NCI-H82 (cell line): Measurements from ENCODE around the gene BRD4.
A peak's percentile ranks its signal among the peaks of the same experiment; 100 is the strongest.

ENCODE experiments used
- DNase-seq: peaks from one replicate; lab custom pipeline; 2025; lab: John Stamatoyannopoulos, UW

BRD4 gene

DNA sequence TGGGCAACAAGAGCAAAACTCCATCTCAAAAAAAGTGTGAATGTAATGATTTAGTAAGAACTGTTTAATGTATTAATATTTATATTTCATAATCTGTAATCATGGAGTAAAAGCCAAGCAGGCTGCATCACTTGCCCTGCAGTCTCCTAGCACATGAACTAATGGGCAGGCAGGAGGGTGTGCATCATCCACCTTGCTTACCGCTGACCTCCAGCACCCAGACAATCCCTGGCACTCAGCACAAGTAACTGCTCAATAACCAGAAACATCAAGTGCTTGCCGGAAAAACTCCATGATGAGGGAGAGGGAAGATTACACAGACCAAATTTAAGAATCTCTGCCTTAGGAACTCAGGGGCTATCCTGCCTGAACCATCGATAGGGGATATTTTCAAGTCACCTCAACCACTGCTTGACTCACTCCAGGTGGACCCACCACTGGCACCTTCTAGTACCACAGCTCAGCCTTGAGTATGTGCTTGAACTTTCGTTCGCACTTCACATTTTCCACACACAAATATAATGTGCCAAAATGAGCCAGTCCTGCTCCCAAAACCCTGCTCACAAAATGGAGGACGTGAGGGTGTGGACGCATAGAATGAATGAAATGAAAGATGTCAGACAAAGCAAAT, 18.6 kb downstream of the BRD4 start:
- no peak for DNase-seq

GRCh38 chr19:15307169-15307568, 25.2 kb downstream of the BRD4 start:
- no peak for DNase-seq

DNA sequence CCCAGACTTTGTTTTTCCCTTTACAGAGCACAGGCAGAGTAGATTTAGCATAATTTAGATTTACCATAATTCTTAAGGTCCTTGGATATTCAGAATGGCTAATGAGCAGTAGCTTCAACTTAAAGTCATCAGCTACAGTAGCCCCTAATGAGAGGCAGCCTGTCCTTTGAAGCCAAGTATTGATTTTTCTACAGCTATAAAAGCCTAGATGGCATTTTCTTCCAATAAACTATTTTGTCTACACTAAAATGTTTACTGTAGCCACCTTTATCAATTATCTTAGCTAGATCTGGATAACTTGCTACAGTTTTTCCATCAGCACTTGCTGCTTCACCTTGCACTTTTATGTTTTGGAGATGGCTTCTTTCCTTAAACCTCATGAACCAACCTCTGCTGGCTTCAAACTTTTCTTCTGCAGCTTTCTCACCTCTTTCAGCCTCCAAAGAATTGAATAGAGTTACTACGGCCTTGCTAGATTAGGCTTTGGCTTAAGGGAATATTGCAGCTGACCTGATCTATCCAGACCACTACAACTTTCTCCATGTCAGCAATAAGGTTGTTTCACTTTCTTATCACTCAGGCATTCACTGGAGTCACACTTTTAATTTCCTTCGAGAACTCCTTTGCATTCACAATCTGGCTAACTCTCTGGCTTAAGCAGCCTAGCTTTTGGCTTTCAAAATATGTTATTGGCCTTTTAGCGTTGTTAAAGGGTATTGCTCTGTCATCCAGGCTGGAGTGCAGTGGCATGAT, 26.6 kb downstream of the BRD4 start:
- no peak for DNase-seq

DNA sequence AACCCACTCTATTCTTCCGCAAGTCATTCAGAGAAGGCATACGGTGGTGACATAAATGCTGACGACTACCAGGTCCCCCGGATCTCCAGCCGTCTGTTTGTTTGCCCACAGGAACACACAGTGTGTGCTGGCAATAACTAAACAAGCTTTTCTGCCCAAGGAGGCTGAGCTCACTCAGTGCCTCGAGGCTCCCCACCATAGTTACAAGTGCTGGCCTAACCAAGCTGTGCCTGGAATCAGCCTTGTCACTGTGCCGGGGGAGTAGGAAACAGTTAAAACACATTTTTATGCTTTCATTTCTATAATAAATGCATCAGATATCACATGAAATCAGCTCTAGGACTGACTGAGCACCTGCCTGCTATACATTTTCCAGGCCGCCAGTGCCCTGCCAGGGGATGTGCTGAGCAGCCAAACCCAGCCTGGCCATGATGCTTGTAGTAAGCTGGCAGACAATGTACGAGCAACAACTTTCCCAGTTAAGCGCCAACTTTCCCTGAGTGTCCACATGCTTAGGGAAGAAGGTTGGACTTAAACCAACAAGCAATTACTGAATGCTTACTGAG, 28.1 kb downstream of the BRD4 start:
- no peak for DNase-seq

- no peak for DNase-seq
These were observed 29.1 kb downstream of the BRD4 start for GRCh38 chr19:15303105-15303780.

DNA sequence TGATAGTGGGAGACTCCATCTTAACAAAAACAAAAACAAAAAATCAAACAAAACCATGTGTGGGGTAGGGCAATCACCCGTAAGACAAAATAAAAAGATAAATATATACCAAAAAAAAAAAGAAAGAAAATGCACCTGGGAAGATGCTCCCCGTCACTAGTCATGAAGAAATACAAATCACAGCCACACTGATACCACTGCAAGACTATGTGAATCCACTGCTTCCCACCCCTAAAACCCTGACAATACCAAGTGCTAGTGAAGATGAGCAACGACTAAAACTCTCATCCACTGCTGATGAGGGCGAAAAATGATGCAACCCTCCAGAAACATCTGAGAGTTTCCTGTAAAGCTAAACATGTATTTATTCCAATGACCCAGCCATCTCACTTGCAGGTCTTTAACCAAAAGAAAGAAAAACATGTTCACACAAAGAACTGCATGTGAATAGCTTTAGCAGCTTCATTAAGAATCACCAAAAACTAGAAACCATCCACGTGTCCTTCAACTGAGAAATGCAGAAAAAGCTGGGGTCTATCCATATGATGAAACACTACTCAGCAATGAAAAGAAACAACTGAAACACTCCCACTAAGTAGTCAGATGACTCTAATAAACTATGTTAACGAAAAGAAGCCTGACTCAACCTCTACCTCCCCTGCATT, 31.7 kb downstream of the BRD4 start:
- no peak for DNase-seq

DNA sequence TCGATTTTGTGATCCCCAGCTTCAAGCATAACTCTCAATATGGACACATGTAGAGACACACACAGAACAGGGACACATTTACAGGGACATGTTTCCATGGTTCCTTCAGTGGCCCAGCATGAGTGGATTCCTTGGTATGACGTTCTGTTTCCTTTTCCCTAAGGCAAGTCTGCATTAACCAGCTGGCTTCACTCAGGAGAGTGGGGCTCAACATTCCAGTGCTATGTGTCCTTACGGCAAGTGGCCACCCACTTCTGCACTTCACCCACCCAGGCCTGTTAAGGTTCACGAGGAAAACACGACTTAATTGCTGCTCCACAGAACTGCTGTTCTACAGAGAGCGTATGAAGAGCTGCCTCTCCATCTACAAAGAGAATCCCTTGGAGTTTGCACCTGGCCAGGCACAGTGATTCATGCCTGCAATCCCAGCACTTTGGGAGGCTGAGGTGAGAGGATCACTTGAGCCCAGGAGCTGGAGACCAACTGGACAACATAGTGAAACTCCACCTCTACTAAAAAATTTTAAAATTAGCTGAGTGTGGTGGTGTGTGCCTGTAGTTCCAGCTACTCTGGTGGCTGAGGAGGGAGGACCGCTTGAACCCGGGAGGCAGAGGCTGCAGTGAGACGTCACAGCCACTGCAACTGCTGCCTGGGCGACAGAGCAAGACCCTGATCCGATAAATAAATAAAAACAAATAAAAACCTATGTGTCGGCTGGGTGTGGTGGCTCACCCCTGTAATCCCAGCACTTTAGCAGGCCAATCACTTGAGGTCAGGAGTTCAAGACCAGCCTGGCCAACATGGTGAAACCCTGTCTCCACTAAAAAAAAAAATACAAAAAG, 32.5 kb downstream of the BRD4 start:
- no peak for DNase-seq

DNA sequence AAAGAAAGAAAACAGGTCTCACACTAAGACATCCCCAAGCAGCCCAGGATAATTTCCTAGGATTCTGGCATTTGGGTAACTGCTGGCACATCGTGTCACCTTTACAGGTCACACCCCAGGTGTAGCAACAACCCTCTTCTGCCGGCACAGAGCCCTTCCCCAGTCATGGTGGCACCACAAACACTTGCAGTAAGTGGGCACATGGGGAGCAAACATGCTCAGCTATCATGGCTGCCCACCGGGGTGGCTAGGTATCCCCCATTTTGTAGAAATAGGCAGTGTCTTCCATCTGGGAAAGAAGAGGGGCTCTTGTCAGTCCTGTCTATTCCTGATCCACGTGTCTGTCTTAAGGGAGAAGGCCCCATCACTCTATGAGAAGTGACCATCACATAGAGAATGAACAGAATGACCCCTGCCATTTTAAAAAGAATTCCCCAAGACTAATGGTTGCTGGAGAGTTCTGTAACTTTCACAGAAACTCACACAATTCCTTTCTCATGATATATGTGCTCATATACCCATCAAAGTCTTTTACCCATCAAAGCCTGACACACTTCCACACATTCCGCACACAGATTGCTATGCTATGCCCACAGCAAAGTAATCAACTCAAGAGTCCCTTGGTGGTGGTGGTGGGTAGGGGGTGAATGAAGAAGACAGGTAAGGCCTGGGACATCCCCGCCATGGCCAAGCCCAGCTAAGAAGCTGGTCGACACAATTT, 33.3 kb downstream of the BRD4 start:
- DNase-seq, result no peak

- no peak for DNase-seq
These were observed 34.7 kb downstream of the BRD4 start for GRCh38 chr19:15297416-15298224.

DNA sequence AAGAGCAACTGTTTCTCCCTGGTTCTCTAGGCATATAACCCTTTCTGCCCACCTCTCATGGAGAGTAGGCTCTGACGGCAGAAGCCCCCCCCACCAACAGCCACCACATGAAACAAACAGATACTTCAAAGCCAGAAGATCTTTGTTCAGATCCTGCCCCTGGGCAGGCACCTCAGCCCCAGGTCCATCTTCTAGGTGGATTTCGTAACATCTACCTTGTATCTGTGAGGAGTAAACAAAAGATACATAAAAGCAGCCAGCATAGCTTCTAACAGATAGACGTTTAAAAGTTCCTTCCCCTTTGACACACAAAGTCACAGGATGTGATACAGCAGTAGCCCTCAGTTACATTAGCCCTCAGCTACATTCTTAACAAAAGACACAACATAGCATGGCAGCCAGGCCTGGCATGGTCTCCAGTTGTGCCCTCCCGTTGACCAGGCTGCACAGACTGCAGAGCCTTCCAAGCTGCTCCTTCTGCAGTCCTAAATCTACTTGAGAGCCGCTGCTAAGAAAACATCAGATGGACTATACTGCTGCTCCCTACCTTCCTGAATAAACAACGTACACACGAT, 35.4 kb downstream of the BRD4 start:
- no peak for DNase-seq

DNA sequence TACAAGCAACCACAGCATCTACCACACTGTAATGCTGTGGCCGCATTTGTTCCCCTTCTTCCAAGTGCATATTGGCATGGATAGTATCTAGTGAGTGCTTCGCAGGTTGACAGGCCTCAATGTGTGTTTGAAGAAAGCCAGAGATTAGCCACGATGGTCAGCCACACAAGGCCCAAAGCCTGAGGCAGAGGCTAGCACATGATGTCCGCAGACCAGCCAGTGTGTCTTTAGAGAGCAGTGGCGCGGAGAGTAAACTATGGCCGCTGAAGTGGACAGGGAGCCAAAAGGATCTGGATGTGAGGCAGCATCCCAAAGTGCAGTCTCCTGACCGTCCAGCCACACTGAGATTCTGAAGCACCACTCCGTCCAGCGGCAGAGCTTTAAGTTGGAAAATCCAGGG, 36.0 kb downstream of the BRD4 start:
- no peak for DNase-seq

DNA sequence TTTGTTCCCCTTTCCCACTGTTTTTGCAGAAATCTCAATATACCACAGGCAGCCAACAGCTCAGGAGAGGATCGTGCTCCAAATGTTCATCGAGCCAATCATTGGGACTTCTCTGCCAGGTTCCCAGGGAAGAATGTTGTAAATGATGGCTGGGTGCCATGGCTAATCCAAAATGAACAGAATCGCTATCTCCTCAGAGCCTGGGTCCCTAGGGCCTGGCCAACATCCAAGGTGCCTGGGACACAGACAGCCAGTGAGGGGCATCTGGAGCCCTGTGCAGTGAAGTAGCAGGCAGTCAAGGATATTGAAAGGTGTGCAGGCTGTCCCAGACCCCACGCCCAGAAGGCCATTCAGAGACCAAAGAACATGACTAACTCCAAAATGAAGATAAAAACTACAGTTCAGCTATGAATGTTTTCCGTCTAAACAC, 37.8 kb downstream of the BRD4 start:
- DNase-seq, result no peak

DNA sequence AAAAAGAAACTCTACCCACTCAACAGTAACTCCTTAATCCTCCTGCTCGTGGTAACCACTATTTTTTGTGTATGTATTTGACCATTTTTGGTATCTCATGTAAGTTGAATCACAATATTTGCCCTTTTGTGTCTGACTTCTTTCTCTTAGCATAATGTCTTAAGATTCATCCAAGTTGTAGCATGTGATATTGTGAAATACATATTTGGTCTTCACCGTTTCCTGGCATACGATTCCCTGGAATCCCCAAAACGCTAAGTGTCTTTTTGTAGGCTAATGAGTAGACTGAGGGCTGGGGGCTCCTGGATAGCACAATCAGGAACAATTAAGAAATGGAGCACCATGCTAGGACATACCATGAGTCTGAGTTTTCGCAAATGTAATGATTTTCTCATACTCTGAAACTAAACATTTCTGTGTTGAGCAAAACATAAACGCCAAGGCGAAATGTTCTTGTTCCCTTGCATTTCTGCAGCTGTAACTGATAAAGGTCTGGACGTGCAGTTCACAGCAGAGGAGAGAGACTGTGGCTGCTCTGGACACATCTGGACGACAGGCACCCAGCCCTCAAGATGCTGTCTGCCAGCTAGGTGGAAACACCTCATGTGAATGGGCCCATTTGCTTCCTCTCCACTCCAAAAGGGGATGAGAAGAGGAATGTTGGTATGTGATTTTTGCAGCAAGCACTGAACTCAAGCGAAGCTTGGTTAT, 38.4 kb downstream of the BRD4 start:
- DNase-seq, result no peak

GRCh38 chr19:15292847-15293582, 39.3 kb downstream of the BRD4 start:
- peak; percentile 32 for DNase-seq

- peak; percentile 28 for DNase-seq
These were observed 40.2 kb downstream of the BRD4 start for GRCh38 chr19:15292140-15292539.

DNA sequence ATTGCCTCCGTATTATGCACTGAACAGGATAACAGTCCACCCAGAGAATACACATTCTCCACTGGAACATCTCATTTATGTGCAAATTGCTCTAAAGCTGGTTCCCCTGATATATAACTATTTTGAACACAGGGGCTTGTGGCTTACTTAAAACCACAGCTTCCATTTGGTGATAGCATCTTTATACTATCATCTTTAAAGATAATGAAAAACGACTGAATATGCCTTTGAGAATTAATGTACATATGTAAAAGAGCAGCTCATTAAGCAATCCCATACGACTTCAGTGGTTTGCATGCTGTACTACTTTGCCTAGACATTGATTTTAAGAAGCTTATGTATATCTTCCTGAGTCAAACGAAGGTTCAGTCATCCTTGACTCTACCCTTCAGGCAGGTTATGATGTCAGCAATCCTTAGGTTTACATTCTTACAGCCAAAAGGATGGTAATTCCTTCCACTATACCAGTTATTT, 40.8 kb downstream of the BRD4 start:
- DNase-seq, result peak; percentile 57

GRCh38 chr19:15291089-15291488, 41.2 kb downstream of the BRD4 start:
- DNase-seq, result no peak

DNA sequence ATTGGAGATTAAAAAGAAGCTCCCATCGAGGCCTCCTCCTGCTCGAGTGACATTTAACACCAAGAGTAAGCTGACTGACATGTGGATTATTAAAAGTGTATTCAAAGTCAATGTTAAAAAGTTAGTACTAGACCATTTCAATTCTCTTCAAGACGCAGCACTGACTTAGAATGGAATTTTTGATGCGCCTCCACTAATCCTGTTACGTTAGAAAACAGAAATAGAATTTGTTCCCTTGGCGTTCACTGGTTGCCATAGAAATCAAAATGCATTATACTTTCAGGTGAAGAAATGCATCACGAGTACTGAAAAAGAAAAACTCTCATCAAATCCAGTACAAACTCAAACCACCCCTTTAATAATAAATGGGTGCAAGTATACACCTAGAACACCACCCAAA, 42.2 kb downstream of the BRD4 start:
- no peak for DNase-seq
